NCI-H146 treated with DMSO at 0.1 percent for 48 hours (cell line): ENCODE results near the gene IRF5.

Source experiments
- DNase-seq: peaks from one replicate; lab custom pipeline; 2025; ENCODE audit not compliant: unreplicated experiment; lab: John Stamatoyannopoulos, UW

Gene IRF5, protein sequence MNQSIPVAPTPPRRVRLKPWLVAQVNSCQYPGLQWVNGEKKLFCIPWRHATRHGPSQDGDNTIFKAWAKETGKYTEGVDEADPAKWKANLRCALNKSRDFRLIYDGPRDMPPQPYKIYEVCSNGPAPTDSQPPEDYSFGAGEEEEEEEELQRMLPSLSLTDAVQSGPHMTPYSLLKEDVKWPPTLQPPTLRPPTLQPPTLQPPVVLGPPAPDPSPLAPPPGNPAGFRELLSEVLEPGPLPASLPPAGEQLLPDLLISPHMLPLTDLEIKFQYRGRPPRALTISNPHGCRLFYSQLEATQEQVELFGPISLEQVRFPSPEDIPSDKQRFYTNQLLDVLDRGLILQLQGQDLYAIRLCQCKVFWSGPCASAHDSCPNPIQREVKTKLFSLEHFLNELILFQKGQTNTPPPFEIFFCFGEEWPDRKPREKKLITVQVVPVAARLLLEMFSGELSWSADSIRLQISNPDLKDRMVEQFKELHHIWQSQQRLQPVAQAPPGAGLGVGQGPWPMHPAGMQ

DNA sequence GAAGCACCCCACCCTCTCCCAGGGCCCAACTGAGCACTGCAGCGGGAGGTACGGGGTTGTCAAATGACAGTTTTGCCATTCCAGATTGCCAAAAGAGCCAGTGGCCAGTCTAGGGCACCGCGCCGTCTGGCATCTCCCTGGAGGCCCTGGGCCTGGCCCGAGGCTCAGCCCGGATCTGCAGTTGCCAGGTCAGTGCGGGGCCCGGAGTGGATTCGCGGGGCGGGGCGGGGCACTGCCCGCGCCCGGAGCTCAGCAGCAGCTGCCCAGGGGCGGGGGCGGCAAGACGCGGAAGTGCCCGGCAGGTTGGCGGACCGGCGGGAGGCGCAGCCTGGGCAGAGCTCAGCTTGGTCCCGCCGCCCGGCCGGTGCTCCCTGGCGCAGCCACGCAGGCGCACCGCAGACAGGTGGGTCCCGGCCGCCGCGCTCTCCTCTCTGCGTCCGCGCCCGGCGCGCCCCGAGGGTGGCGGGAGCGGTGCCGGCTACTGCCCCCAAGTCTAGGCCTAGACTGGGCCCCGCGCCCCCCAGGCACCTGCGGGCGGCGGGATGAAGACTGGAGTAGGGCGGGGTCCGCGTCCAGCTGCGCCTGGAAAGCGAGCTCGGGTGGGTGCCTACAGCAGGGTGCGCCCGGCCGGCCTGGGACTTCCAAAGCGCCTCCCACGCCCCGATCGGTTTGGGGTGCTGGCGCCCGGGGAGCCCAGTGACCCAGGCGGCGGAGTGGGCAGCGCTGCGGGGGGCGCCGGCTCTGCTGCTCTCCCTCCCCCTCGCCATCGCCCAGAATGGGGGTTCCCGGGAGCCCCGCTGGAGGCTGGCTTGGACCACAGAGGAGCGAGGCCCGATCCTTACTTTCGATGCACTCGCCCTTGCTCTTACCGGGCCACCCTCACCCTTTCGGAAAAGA, at the start of gene IRF5:
Gene IRF5, plus strand, starts transcription at position 281 of the 897 bp plus-strand sequence. CDS start 4,155 bp downstream, outside the sequence.
- DNase-seq = peak; percentile 44

DNA sequence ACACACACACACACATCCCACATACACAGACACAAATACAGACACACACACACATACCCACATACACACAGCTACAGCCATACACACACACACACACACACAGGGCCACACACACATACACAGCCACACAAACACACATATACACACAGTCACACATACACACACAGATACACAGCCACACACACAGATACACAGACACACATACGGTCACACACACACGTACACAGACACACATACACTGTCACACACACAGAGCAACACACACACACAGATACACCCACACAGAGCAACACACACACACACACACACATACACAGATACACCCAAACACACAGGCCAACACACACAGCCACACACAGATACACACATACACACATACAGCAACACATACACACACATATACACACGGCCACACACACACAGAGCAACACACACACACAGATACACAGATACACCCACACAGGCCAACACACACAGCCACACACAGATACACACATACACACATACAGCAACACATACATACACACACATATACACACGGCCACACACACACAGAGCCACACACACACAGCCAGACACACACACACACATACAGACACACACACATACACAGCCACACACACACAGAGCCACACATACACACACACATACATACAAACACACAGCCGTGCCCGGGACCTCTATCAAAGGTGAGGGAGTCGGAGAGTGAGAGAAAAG, 49.5 kb upstream of the IRF5 start:
- no peak for DNase-seq

DNA sequence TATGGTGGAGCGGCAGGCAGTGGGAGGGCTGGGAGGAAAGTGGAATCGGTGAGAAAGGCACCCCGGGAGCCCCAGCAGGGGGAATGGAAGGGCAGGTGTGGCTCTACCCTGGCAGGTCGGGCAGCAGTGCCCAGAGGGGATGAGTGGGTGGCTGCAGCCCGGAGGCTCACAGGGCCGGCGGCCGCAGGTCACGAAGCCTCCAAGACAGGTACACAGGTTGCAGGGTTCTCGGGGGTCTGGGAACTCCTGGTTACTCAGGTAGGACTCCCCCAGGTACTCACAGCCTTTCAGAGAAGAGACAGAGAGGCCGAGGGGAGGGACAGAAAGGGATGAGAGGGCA, 49.0 kb upstream of the IRF5 start:
- peak; percentile 50 for DNase-seq

DNA sequence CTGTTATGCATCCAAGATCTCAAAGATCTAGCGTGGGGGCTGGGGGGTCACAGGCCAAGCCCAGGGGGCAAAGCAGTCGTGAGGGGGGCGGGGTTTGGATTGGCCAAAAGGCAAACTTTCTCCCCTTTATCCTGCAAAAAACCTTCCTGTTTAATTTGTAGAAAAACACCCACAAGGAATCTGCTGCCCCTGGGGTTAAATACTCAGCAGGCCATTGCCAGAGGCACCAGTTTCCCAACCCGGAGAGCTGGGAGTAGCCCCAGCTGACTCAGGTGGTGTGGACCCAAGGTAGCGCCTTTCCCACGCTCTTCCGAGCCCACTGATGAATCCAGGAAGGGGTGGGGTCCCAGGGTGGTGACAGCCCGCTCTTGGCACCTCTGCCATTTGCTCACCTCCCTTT, 48.6 kb upstream of the IRF5 start:
- no peak for DNase-seq

DNA sequence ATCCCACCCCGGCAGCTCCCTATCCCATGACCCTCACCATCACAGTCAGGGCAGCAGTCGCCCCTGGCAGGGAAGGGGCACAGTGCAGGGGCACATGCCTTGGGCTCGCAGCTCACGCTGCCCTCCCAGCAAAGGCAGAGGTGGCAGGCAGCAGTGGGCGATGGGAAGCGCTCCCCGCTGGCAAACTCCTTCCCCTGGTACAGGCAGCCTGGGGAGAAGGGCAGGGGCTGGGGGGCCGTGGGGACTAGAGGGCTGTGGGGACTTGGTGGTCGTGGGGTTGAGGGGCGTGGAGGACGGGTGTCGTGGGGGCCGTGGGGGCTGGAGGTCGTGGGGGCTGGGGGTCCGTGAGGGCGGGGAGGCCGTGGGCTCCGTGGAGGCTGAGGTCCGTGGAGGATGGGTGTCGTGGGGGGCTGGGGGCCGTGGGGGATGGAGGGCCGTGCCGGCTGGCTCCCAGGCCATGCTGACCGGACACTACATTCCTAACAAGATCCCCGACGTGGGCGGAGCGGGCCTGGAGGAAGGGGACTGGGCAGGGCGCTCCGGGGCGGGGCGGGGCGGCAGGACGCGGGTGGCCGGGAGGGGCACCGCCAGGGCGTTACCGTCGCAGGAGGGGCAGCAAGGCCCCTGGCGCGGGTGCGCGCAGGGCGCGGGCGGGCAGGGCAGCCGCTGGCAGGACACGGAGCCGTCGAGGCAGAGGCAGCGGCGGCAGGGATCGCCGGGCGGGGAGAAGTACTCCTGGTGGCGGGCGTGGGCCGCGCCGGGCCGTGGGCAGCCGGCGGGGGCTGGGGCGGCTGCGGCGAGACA, 47.2 kb upstream of the IRF5 start:
- peak; percentile 11 for DNase-seq

DNA sequence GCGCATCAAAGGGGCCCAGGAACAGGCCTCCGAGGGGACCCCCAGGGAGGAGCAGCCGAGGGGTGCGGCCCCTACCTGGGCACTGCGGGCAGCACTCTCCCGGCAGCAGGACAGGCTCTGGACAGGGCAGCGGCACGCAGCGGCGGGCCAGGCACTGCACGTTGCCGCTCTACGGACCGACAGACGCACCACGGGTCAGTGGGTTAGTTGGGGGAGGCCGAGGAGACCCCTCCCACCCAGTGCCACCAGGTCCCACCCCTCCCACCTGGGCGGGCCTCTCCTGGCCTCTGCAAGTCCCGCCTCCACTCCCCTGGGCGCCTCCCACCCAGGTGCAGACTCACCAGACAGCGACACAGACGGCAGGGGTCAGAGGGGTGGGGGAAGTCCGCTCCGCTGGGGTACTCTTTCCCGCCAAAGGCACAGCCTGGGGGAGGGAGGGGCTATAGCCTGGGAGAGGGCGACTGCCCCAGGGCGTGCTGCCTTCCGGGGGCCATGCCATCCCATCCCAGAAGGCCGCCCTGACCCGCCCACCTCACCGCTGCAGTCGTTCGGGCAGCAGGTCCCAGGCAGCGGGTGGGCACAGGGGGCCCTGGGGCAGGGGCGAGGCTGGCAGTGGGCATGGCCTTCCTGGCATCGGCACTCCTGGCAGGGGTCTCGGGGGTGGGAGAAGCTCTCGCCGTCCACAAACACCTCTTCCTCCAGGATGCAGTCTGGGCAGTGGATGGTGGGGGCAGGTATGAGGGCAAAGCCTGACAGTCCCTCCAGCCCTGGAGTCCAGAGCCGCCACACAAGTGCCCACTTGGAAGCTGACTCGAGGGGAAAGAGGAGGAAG, 46.4 kb upstream of the IRF5 start:
- peak; percentile 14 for DNase-seq

DNA sequence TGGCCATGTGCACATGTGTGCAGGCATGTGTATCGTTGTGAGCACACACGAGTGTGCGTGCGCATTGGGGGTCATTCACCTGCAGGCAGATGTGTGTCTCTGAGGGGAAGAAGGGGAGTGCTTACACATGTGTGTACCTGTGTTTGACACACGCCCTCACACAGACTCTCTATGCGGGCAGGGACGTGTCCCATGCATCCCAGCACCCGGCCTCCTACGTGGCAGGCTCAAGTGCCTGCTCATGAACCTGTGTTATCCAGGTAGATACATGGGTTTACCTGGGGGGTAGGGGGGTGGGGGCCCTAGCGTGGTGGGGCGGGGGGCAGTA, 45.8 kb upstream of the IRF5 start:
- DNase-seq = no peak

DNA sequence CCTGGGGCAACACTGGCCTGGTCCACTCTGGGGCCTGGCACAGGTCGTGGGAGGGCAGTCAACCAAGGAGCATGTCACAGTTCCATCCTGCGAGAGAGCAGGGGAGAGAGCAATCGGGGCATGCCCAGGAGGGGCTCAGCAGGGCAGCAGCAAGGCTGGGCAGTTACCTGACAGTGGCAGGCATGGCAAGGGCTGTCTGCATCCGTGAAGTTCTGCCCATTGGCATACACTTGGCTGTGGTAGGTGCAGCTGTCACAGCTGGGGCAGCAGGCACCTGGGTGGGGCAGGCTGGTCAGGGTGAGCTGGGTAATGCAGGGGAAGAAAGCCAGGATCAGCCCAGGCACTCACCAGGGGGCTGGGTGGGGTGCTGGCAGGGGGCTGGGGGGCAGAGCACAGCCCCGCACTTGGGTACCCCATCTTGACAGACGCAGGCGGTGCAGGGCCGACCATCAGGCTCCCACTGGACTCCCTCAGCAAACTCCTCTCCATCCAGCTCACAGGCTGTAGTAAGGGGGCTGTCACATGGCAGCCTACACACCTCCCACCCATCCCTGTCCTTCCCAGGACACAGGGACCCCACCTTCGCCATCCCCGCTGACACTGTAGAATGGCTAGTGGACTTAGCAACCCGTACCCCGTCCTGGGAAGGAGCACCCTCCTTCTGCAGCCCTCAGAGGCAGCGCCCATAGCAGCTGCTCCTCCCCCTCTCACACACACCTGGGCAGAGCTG, 45.0 kb upstream of the IRF5 start:
- DNase-seq = no peak

DNA sequence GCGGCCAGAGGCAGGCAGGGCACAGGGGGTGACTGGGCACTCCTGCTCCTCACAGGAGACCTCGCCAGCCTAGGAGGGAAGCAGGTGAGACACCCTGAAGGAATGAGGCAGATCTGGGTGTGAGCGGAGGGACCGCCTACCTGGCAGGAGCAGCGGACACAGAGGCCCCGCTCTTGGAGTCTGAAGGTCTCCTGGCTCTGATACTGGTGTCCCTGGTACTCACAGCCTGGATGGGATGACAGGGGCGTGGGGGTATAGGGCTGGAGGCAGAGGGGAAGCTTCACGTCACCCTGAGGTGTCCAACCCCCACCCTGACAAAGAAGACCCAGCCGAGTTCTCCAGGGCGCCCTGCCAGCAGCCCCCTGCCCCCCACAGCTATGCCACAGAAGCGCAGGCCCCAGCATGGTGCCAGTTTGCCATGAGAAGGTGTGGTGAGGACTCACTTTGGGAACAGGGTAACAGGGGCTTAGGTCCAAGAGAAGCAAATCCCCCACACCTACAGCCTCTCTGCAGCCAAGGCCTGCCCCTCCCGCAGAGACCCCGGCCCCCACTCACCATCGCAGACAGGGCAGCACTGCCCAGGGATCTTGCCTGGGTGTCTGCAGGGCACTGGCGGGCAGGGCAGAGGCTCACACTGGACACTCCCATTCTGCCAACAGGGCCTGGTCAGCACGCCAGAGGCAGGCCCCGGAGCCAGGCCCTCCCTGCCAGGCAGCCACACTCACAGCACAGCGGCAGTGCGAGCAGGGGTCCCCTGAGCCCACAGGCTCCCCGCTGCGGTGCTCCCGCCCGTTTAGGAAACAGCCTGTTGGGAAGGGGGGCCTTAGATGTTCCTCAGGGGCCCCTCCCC, 44.3 kb upstream of the IRF5 start:
- DNase-seq = no peak

DNA sequence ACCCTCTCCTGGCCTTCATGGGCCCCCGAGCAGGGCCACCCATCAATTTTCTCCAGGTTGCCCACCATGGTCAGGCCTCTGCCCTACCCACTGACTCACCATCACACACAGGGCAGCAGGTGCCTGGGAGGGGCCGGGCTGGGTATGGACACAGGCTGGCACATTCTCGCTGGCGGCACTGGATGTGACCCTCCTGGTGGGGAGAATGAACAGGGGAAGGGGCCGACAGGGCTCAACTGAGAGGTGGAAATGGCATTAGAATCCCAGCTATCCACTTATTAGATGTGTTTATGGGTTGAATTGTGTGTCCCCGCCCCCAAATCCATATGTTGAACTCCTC, 43.7 kb upstream of the IRF5 start:
- no peak for DNase-seq

DNA sequence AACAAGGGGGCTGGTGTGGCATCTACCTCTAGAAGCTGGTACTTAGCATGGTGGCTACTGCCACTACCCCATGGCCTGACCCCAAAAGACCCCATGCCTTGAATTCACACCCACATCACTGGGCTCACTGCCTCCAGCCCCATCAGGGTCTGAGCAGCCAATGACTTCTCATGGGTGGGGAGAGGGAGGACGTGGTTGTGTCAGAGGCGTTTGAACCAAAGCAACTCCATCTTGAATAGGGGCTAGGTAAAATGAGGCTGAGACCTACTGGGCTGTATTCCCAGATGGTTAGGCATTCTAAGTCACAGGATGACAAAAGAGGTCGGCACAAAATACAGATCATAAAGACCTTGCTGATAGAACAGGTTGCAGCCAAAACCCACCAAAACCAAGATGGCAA, 42.4 kb upstream of the IRF5 start:
- DNase-seq = no peak

DNA sequence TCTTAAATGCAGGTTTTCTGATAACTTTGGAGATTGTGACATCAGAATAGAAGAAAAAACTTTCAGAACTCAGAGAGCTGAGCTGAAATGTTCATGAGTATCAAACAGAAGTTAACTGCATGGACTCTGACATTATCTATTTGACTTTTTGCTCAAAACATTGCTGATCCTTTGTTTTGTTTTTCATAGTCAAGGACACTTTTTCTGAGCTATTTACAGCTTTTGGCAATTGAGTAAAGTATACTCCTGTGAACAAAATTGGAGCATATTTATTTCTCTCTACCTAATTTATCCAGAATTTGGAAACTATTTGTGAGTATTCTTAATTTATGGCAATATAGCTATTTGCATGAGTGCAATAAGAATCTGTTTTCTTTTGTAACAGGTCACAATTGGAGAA, 38.3 kb upstream of the IRF5 start:
- DNase-seq = no peak

DNA sequence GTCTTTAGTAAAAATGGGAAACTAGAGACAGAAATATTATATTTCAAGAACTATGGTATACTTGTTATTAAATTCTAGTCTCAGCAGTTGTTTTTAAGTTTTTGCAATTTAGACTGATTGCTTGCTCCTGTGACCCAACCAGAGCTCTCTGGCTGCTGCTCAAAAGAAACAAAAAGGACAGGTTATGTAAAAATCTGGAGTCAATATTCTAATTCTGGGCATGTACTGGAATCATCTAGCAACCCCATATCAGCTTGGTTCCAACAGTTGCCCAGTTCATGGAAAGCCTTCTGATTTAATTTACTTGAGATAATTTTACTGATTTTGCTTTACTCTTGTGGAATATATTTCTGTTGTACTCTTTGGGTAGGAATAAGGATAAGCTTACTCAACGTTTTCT, 37.5 kb upstream of the IRF5 start:
- no peak for DNase-seq

DNA sequence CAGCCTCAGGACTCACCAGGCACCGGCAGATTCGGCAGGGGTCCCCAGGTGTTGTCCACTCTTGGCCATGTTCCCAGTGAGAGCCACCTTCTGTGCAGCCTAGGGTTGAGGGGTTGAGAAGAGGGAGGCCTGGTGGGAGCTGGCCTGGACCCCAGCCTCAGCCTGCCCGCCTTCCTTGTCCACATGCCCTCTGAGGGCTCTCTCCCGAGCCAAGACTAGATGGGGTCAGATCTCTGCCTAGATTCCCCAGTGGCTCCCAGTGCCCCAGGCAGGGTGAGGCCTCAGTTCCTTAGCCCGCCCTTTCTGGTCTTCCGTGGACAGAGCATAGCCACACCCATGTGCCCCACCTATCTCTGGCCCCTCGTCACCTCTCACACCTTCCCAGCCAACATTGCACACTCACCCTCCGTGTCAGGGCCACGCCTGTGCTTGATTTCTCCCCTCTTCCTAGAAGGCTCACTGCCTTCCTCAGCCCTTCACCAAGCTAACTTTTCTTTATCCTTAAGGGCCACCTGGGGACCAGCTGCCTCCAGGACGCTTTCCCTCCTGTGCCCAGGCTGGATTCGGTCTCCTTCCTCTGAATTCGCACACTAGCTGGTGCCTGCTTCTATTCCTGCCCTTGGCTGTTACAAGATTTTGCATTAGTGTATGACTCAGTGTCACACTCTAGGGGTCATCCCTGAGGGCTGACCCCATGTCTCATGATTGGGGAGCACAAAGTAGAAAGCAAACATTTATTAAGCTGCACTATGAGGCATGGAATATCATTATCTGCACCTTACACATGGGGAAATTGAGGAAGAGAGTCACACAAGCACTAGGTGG, 34.8 kb upstream of the IRF5 start:
- DNase-seq = no peak

DNA sequence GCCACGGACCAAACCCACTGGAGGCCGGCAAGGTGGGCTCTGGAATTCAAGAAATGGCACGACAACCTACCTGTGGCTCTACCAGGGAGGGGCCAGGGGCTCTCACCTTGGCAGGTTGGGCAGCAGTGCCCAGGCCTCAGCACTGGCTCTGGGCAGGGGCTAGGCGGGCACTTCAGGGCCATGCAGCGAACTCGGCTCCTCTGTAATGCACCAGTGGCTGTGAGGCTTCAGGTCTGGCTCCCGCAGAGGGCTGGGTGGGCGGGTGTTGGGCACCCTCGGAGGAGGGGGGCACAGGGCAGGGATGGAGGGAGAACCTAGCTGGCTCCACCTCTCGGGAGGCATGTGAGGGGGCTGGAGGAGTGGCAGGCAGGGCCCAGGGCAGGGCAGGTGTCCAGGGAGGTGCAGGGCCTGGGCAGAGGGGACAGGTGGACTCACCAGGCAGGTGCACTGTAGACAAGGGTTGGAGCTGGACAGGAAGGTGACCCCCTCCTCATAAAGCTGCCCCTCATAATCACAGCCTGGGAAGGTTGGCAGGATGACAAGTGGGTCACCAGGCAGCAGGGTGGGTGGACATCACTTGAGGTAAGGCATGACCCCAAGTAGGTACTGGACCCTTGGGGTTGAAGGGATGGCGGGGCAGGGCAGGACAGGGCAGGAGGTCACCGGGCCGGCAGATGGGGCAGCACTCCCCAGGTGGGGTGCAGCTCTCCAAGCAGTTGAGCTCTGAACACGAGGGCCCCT, 33.9 kb upstream of the IRF5 start:
- no peak for DNase-seq

DNA sequence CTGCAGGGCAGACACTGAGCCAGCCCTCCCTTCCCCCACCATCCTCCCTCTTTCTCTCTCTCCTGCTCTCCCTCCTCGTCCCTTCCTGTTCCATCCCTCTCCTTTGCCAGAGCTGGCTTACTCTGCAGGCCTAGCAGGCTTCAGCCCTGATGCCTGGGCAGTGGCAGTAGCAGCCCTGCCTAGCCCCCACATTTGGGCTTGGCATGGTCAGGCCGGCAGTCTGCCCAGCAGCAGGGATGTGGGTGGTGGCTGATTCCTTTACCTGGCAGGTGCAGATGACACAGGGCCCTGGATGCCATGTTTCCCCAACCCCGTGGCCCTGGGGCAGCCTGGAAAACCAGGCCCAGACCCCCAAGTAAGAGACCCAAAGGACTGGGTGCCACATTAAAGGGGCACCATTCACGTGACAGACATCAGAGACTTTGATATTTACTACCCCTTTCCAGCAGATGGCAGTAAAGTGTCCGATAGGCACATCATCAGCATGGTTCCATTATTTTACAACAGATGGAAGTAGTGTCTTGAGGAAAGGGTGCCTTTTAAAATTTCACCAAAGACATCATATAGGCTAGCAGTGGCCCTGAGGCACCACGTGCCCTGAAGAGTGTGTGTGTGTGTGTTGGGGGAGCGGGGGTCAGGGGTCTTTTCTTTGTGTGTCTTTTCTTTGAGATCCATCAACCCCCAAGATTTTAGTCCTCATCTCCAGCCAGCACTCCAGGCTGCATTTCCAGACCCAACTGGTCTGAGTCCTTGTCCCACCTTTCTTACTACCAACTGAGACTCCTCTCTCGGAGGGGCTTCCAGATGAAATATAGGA, 33.1 kb upstream of the IRF5 start:
- DNase-seq = peak; percentile 47
